H1 (cell line): ENCODE data around the gene SKAP1. TPM values are rescaled to one million over a fixed set of nuclear protein-coding genes. Genes with fewer than 3 reads are reported as not detected.

Source experiments
- CHD7 ChIP-seq: fragments of 300-600 bp; sonication (generic); IDR thresholded peaks from 2 replicates; pipeline ENCODE4 v1.7.1; 2012; ENCODE audit warnings: low read length, moderate library complexity, mild to moderate bottlenecking, inconsistent platforms; ENCODE audit not compliant: insufficient replicate concordance
- CREB1 ChIP-seq: IDR thresholded peaks from 2 replicates; pipeline ENCODE4 v1.6.1; 2012; ENCODE audit warnings: inconsistent platforms
- RAD21 ChIP-seq, 2 experiments: IDR thresholded peaks in 1 of 2; conservative IDR thresholded peaks in 1 of 2; 2 replicates each; pipeline ENCODE4 v1.6.1; 2011; ENCODE audit warnings: low read depth in 2 of 2, low read length in 2 of 2, improper control_type of control experiment in 1 of 2, inconsistent platforms in 1 of 2, mild to moderate bottlenecking in 1 of 2, moderate library complexity in 1 of 2
- polyA plus RNA-seq, 7 experiments: library from polyadenylated mRNA; depleted of rRNA in 3 of 7; stranded (reverse) in 5 of 7; unstranded in 2 of 7; fragments of >200 nt in 5 of 7; fragments of 200-250 nt in 2 of 7; gene quantifications; 1 replicate in 5 of 7; 2 replicates in 1 of 7; 4 replicates in 1 of 7; pipeline versions ENCODE4 v1.2.1 to v1.2.3, GENCODE V29; 2011 to 2013; ENCODE audit warnings: missing spikeins in 2 of 7, mixed read lengths in 2 of 7
- total RNA-seq: library from RNA; stranded (reverse); fragmentation: NEBNext Ultra II Directional; extraction: Animal tissue kit (Norgen Biotek cat#: 25700); gene quantifications from 2 replicates; pipeline ENCODE4 v1.2.1, GENCODE V29; 2021

Gene SKAP1
- total and polyA plus RNA-seq, 2 of the 8 experiments (the other 6 are each of a cell fraction or from before 2014, with no cell fraction given), result not detected

- no peak for TF ChIP-seq CHD7
- peak; percentile 41 to 51 for TF ChIP-seq RAD21 (IDR thresholded peaks at IDR 0.05 in 1 of 2, conservative IDR thresholded peaks at IDR 0.05 in 1 of 2; ENCODE audit: low read depth in 2 of 2, low read length in 2 of 2)
- TF ChIP-seq CREB1, result no peak
- TF ChIP-seq, all 59 proteins: peak for 4
Observed at GRCh38 chr17:48134912-48135480, 295.0 kb downstream of the SKAP1 start (continued).
